OCI-LY7 (cell line): ENCODE results near the gene KCNQ5. TPM values are rescaled to one million over a fixed set of nuclear protein-coding genes. Genes with fewer than 3 reads are reported as not detected.

Experiments used
- BruUV-seq: library from RNA; stranded (reverse); fragments of 400-500 nt; replicated peaks from 2 replicates; lab custom pipeline; 2021; lab: Mats Ljungman, UMichigan
- CTCF ChIA-PET: fragments of 300-600 bp; sonication (Branson Sonifier 250); formaldehyde crosslinking; loops from one replicate; lab custom pipeline; 2022; ENCODE audit warnings: antibody characterized with exemption; ENCODE audit not compliant: unreplicated experiment; lab: Charles Lee
- POLR2A ChIA-PET: fragments of 300-600 bp; sonication (Branson Sonifier 250); formaldehyde crosslinking; loops from one replicate; lab custom pipeline; 2022; ENCODE audit warnings: antibody characterized with exemption; lab: Charles Lee
- DNase-seq: peaks from one replicate; pipeline ENCODE4 v3.0.0-alpha.2; 2015; ENCODE audit warnings: low spot score
- H2AFZ ChIP-seq: fragments of 200-600 bp; sonication (generic), shearing (Covaris generic); 2 replicates; pipeline ENCODE4 v1.6.1; 2014; ENCODE audit warnings: mild to moderate bottlenecking, antibody characterized with exemption, low read length, moderate library complexity
- H3K27ac ChIP-seq: fragments of 200-600 bp; sonication (generic); 2 replicates; pipeline ENCODE4 v1.5.1; 2014; ENCODE audit warnings: mixed run types, low read depth, mild to moderate bottlenecking, moderate library complexity, low read length, inconsistent platforms; ENCODE audit not compliant: poor library complexity, severe bottlenecking
- H3K36me3 ChIP-seq: fragments of 200-600 bp; sonication (generic); 2 replicates; pipeline ENCODE4 v1.6.1; 2014; ENCODE audit warnings: mild to moderate bottlenecking, antibody characterized with exemption, low read length, moderate library complexity, mixed read lengths; ENCODE audit not compliant: insufficient read depth
- H3K4me1 ChIP-seq: fragments of 200-600 bp; sonication (generic); 2 replicates; pipeline ENCODE4 v1.5.1; 2014; ENCODE audit warnings: mild to moderate bottlenecking, low read length; ENCODE audit not compliant: insufficient read depth, poor library complexity, severe bottlenecking
- H3K4me2 ChIP-seq: fragments of 200-600 bp; sonication (generic); 2 replicates; pipeline ENCODE4 v1.6.1; 2014; ENCODE audit warnings: mild to moderate bottlenecking, low read length
- H3K4me3 ChIP-seq: fragments of 200-600 bp; sonication (generic); 2 replicates; pipeline ENCODE4 v1.5.1; 2014; ENCODE audit warnings: mild to moderate bottlenecking, low read depth, low read length; ENCODE audit not compliant: poor library complexity, severe bottlenecking
- H3K79me2 ChIP-seq: fragments of 200-600 bp; sonication (generic); 2 replicates; pipeline ENCODE4 v1.6.1; 2016; ENCODE audit warnings: low read depth, mild to moderate bottlenecking, low read length, moderate library complexity, mixed read lengths; ENCODE audit not compliant: insufficient read depth
- H3K9me2 ChIP-seq: fragments of 200-600 bp; sonication (generic); 2 replicates; pipeline ENCODE4 v1.6.1; 2016; ENCODE audit warnings: mild to moderate bottlenecking, low read length, mixed read lengths; ENCODE audit not compliant: insufficient read depth
- H3K9me3 ChIP-seq: fragments of 200-600 bp; sonication (generic); 2 replicates; pipeline ENCODE4 v1.6.1; 2014; ENCODE audit warnings: mild to moderate bottlenecking, mixed run types, low read length, mixed read lengths
- H4K20me1 ChIP-seq: fragments of 200-600 bp; sonication (generic); 2 replicates; pipeline ENCODE4 v1.6.1; 2014; ENCODE audit warnings: mild to moderate bottlenecking, antibody characterized with exemption, low read length, moderate library complexity, mixed read lengths; ENCODE audit not compliant: insufficient read depth
- EZH2phosphoT487 ChIP-seq: fragments of 200-600 bp; sonication (generic); IDR thresholded peaks from 2 replicates; pipeline ENCODE4 v1.6.1; 2018; ENCODE audit warnings: low read depth, borderline replicate concordance, mild to moderate bottlenecking, mixed run types, antibody characterized with exemption, low read length, moderate library complexity, mixed read lengths
- intact Hi-C: fragments of 100-400 bp; cut with micrococcal nuclease; formaldehyde crosslinking; loops from one replicate; pipeline ENCODE4 v1.10.0; 2022; ENCODE audit not compliant: unreplicated experiment
- total RNA-seq, 2 experiments: library from RNA; depleted of rRNA in 1 of 2; stranded (reverse); fragments of >200 nt in 1 of 2; shearing (Covaris generic) in 1 of 2; gene quantifications; 2 replicates each; pipeline ENCODE4 v1.2.3, GENCODE V29; 2014 to 2022
- TF ChIP-seq, protein P1 (sequence below): fragments of 200-600 bp; sonication (generic); conservative IDR thresholded peaks from 2 replicates; pipeline ENCODE4 v1.5.1; 2014; ENCODE audit warnings: mild to moderate bottlenecking, antibody characterized with exemption, low read length, moderate library complexity, mixed read lengths

The KCNQ5 gene
- total RNA-seq, 2 experiments from 2014 or later: 26.1 to 29.7 TPM

DNA sequence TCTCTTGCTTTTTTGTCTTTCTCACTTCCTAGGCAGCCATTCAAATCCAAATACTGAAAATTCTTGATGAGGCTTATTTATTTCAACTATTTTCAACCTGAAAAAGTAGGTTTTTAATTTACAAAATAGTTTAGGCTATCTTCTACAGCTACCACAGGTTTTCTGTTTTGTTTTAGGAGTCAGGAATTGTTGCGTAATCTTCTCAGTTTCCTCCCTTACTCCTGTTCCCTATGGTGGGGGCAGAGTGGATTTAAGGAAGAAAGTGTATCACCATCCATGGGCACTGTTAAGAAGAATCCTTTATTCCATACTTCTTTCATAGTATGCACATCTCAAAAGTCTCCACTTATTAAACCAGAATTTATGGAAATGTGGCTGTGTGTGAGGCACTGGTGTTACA lies 421.0 kb downstream of the KCNQ5 start:
- CTCF ChIA-PET: no interaction called here
- H3K9me3 ChIP-seq: no peaks in the 10 kb centered on the region
- H3K4me2 ChIP-seq: no peak overlapping the region
- no peak overlapping the region for H3K4me3 ChIP-seq
- H3K9me2 ChIP-seq: no peaks in the 10 kb centered on the region
- TF ChIP-seq, protein P1, sequence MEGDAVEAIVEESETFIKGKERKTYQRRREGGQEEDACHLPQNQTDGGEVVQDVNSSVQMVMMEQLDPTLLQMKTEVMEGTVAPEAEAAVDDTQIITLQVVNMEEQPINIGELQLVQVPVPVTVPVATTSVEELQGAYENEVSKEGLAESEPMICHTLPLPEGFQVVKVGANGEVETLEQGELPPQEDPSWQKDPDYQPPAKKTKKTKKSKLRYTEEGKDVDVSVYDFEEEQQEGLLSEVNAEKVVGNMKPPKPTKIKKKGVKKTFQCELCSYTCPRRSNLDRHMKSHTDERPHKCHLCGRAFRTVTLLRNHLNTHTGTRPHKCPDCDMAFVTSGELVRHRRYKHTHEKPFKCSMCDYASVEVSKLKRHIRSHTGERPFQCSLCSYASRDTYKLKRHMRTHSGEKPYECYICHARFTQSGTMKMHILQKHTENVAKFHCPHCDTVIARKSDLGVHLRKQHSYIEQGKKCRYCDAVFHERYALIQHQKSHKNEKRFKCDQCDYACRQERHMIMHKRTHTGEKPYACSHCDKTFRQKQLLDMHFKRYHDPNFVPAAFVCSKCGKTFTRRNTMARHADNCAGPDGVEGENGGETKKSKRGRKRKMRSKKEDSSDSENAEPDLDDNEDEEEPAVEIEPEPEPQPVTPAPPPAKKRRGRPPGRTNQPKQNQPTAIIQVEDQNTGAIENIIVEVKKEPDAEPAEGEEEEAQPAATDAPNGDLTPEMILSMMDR: no peak
- H2AFZ ChIP-seq: no peak overlapping the region
- intact Hi-C loops: no loop called here
- H3K36me3 ChIP-seq: no peaks in the 10 kb centered on the region
- no peak overlapping the region for H3K27ac ChIP-seq
- H3K79me2 ChIP-seq: no peaks in the 10 kb centered on the region
- no TSS peak for BruUV-seq
- H4K20me1 ChIP-seq: no peaks in the 10 kb centered on the region
- POLR2A ChIA-PET: interaction anchor here (1.2 to 1.5 kb wide), 2 partner anchors 8 to 23 kb away, joined by 3 to 6 read pairs; no protein-coding TSS in a partner anchor
- no peaks in the 10 kb centered on the region for H3K4me1 ChIP-seq
- no peak for DNase-seq

DNA sequence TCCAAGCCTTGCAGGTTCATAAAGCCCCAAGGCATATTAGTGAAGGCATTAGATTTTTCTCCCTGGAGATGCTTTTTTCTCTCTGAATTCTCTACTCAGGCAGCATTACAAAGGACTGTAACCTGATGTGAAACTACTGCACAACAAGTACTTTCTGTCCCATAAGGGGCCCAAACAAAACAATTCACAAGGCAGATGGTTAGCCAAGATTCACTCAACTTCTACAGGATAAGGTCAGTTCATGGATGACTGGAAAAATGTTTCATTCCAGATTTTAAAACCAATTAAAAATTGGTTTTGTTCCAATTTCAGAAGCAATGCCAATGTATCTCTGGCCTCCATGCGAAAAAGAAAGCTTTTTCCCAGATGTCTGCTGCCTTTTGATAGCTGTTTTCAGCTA lies 421.6 kb downstream of the KCNQ5 start:
- CTCF ChIA-PET: no interaction called here
- Histone ChIP-seq H3K27ac (no peak overlapping the region), H3K4me3 (no peak overlapping the region), H3K9me3 (no peaks in the 10 kb centered on the region), H3K4me2 (no peak overlapping the region), H3K9me2 (no peaks in the 10 kb centered on the region), H3K36me3 (no peaks in the 10 kb centered on the region), H4K20me1 (no peaks in the 10 kb centered on the region), H3K4me1 (no peaks in the 10 kb centered on the region), H2AFZ (no peak overlapping the region), H3K79me2 (no peaks in the 10 kb centered on the region)
- TF ChIP-seq EZH2phosphoT487: no peak
- intact Hi-C loops: no loop called here
- no TSS peak for BruUV-seq
- no peak for DNase-seq
- POLR2A ChIA-PET: interaction anchor here (0.6 to 1.2 kb wide), 2 partner anchors 24 to 179 kb away, joined by 3 read pairs; no protein-coding TSS in a partner anchor

DNA sequence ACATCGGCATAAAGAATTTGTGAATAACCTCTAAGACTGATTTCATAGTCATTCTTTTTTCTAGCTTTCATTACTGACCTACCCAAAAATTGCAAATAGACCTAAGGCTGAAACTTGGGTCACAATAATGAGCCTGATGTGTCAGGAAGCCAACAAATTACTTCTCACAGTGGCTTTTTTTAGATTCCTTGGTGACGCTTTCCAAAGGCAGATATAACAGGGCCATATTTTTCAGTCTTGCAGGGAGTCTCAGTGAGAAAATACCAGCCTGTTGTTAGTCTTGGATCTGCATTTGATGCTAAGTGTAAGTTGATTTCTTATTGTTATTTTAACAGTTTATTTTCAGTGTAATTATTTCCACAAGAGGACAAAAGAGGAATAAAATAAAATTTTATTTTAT lies 423.7 kb downstream of the KCNQ5 start:
- DNase-seq: no peak
- Histone ChIP-seq H3K36me3 (no peaks in the 10 kb centered on the region), H3K4me3 (no peak overlapping the region), H3K4me1 (no peaks in the 10 kb centered on the region), H3K27ac (no peak overlapping the region), H3K79me2 (no peaks in the 10 kb centered on the region), H4K20me1 (no peaks in the 10 kb centered on the region), H2AFZ (no peak overlapping the region), H3K9me2 (no peaks in the 10 kb centered on the region), H3K4me2 (no peak overlapping the region), H3K9me3 (no peaks in the 10 kb centered on the region)
- BruUV-seq: no TSS peak
- CTCF ChIA-PET: no interaction called here
- POLR2A ChIA-PET: no interaction called here
- TF ChIP-seq, protein P1: no peak
- TF ChIP-seq EZH2phosphoT487: no peak
- intact Hi-C loops: no loop called here
